SK-N-SH treated with all-trans-retinoic acid at 6 μM for 48 hours (cell line): Measurements from ENCODE around the gene ANKS6.

Experiments
- CREB5 ChIP-seq: fragments of 250-450 bp; sonication (Bioruptor Pico); IDR thresholded peaks from 2 replicates; pipeline ENCODE4 v1.5.1; 2020; ENCODE audit warnings: low read depth, mild to moderate bottlenecking, moderate library complexity
- ESRRG ChIP-seq: fragments of 250-450 bp; sonication (Bioruptor Pico); IDR thresholded peaks from 2 replicates; pipeline ENCODE4 v1.6.1; 2021; ENCODE audit warnings: mild to moderate bottlenecking
- PATZ1 ChIP-seq: fragments of 250-450 bp; sonication (Bioruptor Pico); IDR thresholded peaks from 2 replicates; pipeline ENCODE4 v1.8.0; 2020; ENCODE audit warnings: mild to moderate bottlenecking, moderate library complexity, borderline replicate concordance
- POU6F1 ChIP-seq: fragments of 250-450 bp; sonication (Bioruptor Pico); IDR thresholded peaks from 2 replicates; pipeline ENCODE4 v1.8.0; 2021; ENCODE audit warnings: low read depth, mild to moderate bottlenecking, moderate library complexity, borderline replicate concordance
- RARB ChIP-seq: fragments of 250-450 bp; sonication (Bioruptor Pico); IDR thresholded peaks from 2 replicates; pipeline ENCODE4 v1.8.0; 2021; ENCODE audit warnings: mild to moderate bottlenecking, moderate library complexity
- TSHZ2 ChIP-seq: fragments of 250-450 bp; sonication (Bioruptor Pico); IDR thresholded peaks from 2 replicates; pipeline ENCODE4 v1.5.0; 2020; ENCODE audit warnings: mild to moderate bottlenecking, moderate library complexity
- ZFP30 ChIP-seq: fragments of 450-650 bp; formaldehyde crosslinking; IDR thresholded peaks from 2 replicates; pipeline ENCODE4 v1.5.0; 2022; ENCODE audit warnings: mild to moderate bottlenecking, moderate library complexity
- ZNF8 ChIP-seq: fragments of 450-650 bp; formaldehyde crosslinking; IDR thresholded peaks from 2 replicates; pipeline ENCODE4 v1.5.0; 2020; ENCODE audit warnings: mild to moderate bottlenecking, moderate library complexity

- no peak for TF ChIP-seq POU6F1 (CRISPR knock-in tag)
- TF ChIP-seq ZFP30 (CRISPR knock-in tag): no peak
- TF ChIP-seq ESRRG (CRISPR knock-in tag): no peak
- no peak for TF ChIP-seq PATZ1 (CRISPR knock-in tag)
- no peak for TF ChIP-seq CREB5 (CRISPR knock-in tag)
- TF ChIP-seq RARB (CRISPR knock-in tag): no peak
- peak; percentile 93 for TF ChIP-seq TSHZ2
- no peak for TF ChIP-seq ZNF8 (CRISPR knock-in tag)
Measured at GRCh38 chr9:98796364-98797101, at the start of gene ANKS6.
